Activated CD4-positive, CD25-positive, alpha-beta regulatory T cell treated with anti-CD3 and anti-CD28 coated beads, Interleukin-2, amount 50 U/mL, for 24 hours (primary cell): ENCODE measurements around the gene STK4.
"Not testable (repeated sequence)": the region's sequence is repeated elsewhere in the genome, so short reads cannot be mapped to it uniquely, and the experiment has no call there.

Experiments used
- ATAC-seq, 2 donors: fragments of 150-1000 bp; cut with Tn5 transposase; one replicate each; pipeline ENCODE4 v1.10.0; 2021; ENCODE audit warnings: mild to moderate bottlenecking in 1 of 2, moderate library complexity in 1 of 2

The STK4 gene

GRCh38 chr20:44990425-44990824, 24.1 kb downstream of the STK4 start:
- peak; percentile 75 to 87 for ATAC-seq

- peak; percentile 39 to 40 for ATAC-seq
Observed at GRCh38 chr20:44990957-44991356, 24.6 kb downstream of the STK4 start.

- ATAC-seq = peak; percentile 40 to 48
Observed at GRCh38 chr20:44993343-44993742, 27.0 kb downstream of the STK4 start.

GRCh38 chr20:44997171-44997570, 30.9 kb downstream of the STK4 start:
- no peak for ATAC-seq

- ATAC-seq = peak; percentile 80
Observed at GRCh38 chr20:44997668-44998067, 31.4 kb downstream of the STK4 start.

GRCh38 chr20:45008521-45009049, 42.3 kb downstream of the STK4 start:
- no peak for ATAC-seq

- ATAC-seq = peak; percentile 81 to 90
Observed at GRCh38 chr20:45010399-45010828, 44.1 kb downstream of the STK4 start.

- peak; percentile 59 to 60 for ATAC-seq
Observed at GRCh38 chr20:45011108-45011526, 44.8 kb downstream of the STK4 start.

- no peak for ATAC-seq
Observed at GRCh38 chr20:45012682-45013302, 46.5 kb downstream of the STK4 start.

- ATAC-seq = not testable (repeated sequence)
Observed at GRCh38 chr20:45014131-45014530, 47.8 kb downstream of the STK4 start.

- peak in 1 of 2 donors; percentile 15 for ATAC-seq
Observed at GRCh38 chr20:45014671-45015415, 48.5 kb downstream of the STK4 start.

- no peak for ATAC-seq
Observed at GRCh38 chr20:45016089-45016671, 49.9 kb downstream of the STK4 start.

GRCh38 chr20:45017281-45017680, 51.0 kb downstream of the STK4 start:
- no peak for ATAC-seq

GRCh38 chr20:45017857-45018256, 51.5 kb downstream of the STK4 start:
- ATAC-seq = no peak

GRCh38 chr20:45019027-45019761, 52.9 kb downstream of the STK4 start:
- ATAC-seq = no peak

GRCh38 chr20:45019762-45020123, 53.4 kb downstream of the STK4 start:
- ATAC-seq = no peak

- no peak for ATAC-seq
Observed at GRCh38 chr20:45020236-45020886, 54.0 kb downstream of the STK4 start.

GRCh38 chr20:45021631-45022030, 55.3 kb downstream of the STK4 start:
- ATAC-seq = no peak

- ATAC-seq = peak in 1 of 2 donors; percentile 48
Observed at GRCh38 chr20:45023140-45023539, 56.8 kb downstream of the STK4 start.

- peak; percentile 28 to 71 for ATAC-seq
Observed at GRCh38 chr20:45028424-45029136, 62.3 kb downstream of the STK4 start.

- ATAC-seq = peak; percentile 38 to 44
Observed at GRCh38 chr20:45029884-45030283, 63.6 kb downstream of the STK4 start.

GRCh38 chr20:45032276-45032675, 66.0 kb downstream of the STK4 start:
- ATAC-seq = no peak
